GM19023 (cell line): Measurements from ENCODE around the gene INKA2.

Experiments
- ATAC-seq: cut with Tn5 transposase; IDR thresholded peaks from one replicate; pipeline ENCODE4 v1.9.1; 2021; ENCODE audit warnings: mild to moderate bottlenecking, moderate library complexity; ENCODE audit not compliant: unreplicated experiment

The INKA2 gene

DNA sequence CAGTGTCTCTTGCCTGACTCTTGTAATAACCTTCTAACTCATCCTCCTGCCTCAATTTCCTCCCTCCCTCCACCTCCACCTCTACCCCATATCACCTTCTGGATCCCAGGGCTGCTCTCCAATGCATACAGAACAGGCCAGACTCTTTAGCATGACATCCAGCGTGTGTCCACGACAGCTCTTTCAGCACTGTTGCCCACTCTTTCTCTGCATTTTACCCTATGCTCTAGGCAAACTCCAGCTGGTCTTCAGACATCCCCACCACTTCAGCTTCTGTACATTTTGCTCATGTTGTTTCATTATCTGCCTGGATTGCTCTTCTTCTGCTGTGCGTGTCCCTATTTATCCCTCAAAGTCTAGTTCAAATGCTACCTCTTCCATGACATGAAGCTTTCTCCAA, 4.8 kb downstream of the INKA2 start:
- ATAC-seq: no peak

DNA sequence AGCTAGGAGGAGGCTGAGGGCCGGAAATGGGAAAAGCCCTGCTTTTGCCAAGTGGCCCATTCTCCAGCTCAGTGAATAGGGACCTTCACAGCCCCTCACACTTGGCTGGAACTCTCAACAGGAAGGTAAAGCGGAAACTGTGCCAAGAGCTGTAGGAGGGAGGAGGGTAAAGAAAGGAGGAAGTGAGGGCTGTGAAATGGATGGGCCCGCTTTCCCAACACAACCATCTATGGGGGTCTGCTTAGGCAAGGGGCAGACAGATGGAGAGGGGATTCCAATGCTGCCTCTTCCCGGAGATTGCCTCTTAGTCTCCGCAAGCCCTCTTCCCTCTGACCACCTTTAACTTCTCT, 5.2 kb downstream of the INKA2 start:
- no peak for ATAC-seq

DNA sequence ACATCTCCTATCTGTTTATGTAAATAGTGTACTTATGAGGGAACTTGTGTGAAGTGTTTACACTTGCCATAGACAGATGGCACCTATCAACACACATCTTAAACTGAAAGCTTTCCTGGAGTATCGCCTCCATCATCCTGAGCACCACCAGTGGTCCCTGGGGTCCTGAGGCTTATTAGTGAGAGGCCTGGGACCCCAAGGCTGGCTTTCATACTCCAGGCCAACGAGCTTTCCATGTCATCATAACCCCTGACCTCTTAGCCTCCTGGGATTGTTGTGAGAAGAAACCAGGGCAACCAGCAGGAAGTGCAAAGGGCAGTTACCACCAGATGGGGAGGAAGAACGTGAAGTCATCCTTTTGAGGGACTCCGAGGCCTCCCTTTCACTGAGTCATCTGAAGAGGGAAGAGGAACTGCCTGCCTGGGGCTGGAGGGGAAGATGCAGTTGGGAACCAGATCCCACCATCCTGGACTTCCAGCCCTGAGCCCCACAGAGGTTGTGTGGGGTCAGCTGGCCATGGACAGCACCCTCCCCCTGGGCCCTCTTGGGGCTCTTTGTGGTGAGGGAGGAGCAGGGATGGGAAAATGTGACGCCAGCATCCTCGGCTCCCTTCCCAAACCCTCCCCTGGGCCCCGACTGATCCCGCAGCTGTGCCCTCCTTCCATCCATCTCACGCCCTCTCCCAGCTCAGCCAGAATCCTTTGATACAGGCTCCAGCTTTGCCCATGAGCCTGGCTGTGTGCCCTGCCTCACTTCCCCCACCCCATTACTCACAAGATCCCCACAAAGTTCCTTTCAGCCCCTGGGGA, 5.8 kb downstream of the INKA2 start:
- no peak for ATAC-seq

DNA sequence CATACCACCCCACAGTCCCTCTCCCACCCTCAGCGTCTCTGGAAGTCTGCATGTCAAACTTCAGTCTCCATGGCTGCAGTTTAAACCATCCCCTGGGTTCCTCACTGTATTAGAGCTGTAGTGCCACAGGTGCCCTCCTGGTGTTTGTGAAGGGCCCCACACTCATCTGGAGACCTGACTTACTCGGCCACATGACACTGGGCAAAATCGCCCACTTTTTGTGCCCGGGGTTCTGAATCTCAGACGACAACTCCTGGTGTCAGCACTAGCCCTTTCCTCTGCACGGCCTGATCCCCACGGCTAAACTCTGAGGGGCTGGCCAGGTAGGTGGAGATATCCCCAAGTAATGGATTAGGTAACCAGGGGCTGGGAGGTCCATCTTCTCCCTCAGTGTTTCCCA, 6.5 kb downstream of the INKA2 start:
- ATAC-seq: no peak

DNA sequence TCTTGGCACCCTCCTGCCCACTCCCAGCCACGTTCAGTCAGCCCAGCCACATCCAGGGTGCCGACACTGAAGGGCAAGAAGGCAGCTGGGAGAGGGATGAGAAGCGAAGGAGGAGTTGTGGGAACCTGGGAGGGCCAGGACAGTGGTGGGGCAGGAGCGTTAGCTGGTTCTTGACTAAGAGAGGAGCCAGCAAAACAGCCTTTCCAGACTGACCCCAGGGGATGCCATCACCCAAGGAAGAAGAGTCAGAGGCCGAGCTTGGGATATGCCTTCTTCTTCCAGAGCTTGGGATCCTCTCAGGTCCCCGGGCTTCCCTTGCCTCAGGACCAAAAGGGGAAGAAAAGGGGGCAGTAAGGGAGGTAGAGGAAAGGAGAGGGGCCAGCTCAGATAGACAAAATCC, 7.2 kb downstream of the INKA2 start:
- ATAC-seq: no peak

DNA sequence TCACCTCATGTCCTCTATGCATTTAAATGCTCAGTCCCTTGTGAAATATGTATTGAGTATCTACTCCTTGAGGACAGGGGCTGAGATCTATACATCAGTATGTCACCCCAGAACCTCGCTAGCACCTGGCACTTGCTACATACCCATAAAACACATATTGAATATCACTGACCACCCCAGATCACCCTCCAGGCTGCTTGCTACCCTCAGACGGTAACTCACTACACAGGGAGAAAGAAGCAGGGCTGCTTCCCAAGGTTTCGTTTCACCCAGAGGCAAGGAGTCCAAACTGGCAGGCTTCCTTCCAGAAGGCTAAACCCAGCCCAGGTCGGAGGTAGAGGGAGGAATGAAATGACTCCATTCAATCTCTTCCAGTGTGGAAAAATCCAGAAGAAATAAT, 8.5 kb downstream of the INKA2 start:
- ATAC-seq: no peak

DNA sequence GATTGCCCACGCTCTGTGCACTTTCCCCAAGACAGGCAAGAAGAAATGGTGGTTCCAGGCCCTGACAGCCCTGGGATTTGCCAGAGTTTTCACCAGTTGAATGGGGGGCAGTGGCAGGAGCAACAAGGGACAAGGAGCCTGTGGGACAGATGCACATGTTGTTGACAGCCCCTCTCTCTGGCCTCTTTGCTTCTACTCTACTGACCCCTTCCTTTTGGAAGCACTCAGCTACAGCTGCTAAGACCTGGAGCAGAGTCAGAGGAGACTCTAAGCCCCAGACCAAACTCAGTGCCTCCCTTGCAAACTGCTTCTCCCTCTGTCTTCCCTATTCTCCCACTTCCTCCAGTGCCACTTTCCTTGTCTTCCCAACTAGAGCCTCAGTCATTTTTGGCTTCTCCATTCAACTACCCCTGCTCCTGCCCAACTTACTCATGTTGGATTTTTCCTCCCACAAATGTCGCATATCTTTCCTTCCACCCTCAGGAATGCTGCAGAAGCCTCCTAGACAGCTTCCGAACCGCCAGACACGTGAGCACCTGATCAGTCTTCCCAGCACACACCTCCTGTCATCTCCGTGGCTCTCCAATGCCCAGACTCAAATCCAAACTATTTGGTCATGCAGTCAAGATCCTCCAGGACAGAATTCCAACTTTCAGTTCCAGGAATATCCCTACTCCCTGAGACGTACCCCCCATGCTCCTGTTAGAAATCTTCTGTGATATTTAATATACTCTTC, 9.1 kb downstream of the INKA2 start:
- ATAC-seq: no peak

DNA sequence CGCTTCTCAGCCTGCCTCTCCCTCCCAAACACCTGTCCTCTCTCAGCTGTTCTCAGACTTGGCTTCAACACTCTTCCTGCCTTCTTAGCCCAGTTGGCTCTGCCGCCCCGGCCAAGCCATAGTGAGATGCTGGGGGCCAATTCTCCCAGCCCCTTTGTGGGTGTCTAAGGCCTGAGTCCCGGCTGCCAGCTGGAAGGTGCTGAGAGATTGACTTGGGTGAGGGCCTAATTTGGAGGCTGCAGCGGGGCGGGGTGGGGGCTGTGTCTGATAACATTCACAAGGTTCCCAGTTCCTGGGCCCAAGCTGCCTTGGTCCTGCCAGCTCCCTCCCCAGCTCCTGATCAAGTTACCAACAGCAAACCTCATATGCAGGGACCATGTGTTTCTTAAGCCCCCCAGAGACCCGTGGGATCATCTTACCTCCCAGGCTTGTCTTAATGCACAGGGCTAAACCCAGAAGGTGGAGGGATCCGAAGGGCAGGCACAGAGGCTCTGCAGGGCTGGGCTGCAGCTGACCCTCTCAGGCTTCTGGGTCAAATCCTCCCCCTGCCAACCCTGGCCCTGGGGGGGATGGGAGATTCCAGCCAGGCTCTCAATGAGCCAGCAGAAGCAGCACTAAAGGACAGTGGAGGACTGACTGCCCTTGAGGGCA, 9.8 kb downstream of the INKA2 start:
- ATAC-seq: no peak

DNA sequence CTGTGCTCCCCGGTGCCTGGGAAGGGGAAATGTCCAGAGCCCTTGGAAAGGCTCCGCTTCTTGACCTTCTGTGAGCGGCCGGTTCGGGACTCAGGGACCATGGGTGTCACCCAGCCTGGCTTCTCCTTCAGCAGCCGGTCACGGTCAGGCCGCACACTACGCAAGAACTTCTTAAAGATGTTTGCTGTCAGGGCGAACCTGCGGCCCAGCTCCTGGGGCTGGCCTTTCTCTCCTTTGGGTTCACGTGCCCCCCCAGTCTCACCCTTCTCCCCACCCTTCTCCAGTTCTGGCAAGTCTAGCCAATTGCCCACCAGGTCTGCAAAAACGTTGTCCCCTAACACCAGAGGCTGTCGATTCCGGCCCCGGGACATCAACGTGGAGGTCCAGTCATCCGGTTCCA, 12.1 kb downstream of the INKA2 start:
- no peak for ATAC-seq

DNA sequence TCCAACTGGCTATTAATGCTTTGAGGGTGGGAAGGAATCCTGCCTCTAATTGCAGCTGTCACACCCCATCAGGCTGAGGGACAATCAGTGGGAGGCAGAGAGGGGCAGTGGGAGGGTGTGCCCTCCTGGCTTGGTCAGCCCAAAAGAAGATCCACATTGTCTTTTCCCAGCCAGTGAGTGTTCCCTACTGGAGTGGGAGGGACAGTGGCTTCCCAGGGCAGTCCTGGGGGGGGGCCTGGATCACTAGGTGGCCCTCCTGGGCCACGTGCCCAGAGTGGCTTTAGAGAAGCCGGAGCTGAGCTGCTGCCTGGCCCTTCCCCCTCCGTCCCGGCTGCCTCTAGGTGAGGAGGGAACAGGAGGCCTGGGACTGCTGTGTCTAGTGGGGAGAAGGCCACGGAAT, 14.0 kb downstream of the INKA2 start:
- ATAC-seq: no peak

DNA sequence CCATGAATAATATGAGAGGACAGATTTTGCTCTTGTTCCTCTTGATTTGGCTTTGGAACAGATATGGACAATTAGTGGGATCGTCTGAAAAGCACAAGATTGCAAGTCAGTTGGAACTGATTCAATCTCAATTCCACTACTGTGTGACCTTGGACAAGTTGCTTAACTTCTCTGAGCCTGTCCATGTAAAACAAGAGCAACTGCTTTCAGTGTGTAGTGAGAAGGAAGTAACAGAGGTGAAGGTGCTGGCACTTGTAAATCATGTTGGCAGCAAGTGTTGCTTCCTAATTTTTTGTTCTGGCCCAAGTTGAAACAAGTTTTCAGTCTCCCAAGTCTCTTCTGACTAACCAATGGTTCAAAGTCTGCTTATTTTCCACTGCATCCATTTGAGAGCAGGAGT, 15.3 kb downstream of the INKA2 start:
- no peak for ATAC-seq

DNA sequence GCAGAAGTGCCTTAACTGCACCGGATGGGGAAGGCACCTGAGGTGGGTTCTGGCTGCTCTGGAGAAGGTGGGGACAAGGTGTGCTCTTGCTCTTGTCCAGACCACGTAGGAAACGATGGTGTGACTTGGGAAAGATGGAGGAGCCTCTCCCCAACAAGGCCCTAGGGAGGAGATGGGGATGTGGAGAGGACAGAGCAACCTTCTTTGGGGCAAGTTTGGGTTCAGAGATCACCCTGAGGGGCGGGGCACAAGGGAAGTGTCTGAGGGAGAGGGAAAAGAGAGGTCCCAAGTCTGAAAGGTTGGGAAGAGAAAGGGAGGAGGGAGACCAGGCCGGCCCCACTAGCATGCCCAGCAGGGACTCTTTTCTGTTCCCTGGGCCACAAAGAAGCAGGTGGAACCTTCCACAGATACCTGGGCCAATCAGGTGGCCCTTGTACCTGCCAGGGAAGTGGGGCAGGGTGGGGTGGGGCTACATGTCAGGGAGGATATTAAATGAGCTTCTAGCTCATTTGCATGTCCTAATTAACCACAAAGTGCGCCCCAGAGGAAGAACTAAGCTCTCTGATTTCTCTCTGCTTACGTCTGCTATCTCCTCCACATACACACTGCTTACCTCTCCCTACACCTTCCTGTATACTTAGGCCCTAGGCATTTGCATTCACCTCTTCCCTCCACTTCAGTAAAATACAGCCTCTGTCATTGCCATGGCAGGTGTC, 15.9 kb downstream of the INKA2 start:
- no peak for ATAC-seq

DNA sequence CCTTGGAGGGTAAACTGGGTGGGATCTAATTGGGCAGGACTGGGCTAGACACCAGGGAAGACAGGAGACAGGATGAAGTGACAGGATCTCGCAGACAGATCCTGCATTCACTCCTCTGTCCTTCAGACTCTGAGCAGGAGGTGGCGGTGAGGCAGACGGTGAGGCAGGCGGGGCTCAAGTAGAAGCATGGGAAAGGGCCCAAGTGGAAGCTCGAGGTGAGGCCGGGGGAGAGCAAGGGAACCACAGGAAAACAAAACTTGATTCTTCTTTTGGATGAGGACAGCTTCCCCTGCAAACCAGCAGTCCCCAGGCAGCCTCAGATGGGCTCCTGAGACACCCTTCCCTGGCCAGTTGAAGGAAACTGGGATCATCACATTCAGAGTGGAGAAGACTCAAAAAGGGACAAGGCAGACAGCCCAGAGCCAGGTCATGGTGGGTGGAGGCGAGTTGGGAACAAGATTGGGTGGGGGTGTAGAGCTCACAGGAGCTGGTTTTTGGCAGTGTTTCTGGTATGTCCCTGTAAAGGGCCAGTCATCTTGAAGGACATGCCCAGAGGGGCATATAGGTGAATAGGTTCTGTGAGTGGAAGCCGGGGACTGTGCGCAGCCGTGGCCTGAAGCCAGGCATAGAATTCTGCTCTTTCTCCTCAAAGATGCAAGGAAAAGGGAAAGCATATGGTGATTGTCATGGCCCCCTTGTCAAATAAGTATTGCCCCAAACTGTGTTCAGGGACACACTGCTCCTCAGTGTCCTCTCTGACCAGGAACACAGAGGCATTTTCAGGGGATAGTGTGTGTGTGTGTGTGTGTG, 18.0 kb downstream of the INKA2 start:
- ATAC-seq: no peak

DNA sequence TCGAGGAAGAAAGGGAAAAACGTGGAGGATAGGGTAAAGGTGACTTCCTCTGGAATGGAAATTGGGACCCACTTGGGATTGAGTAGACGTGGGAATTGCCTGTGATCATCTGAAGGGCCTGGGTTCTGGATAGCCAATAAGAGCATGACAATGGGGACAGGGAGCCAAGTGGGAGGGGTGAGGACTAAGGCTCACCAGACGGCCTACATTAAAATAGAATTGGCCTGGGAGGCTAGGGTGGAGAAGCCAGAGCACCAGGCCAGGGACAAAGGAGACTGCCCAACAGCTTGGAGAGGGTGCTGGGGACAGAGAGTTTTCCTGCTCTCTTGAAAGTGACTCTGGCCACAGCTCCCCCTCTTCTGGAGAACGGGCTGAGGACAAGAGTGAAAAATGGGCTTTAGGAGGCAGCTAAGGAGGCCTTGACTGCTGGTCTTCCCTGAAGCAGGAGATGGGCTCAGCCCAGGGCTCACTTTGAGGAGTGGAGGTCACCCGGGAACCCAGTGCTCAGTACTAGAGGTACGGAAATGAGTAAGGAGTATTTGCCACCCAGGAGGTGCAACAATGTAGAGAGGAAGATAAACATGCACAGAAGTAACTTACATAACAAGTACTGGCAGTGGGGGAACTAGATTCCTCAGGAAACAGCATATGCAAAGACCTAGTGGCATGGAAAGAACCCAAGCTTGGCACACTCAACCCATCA, 18.8 kb downstream of the INKA2 start:
- no peak for ATAC-seq

DNA sequence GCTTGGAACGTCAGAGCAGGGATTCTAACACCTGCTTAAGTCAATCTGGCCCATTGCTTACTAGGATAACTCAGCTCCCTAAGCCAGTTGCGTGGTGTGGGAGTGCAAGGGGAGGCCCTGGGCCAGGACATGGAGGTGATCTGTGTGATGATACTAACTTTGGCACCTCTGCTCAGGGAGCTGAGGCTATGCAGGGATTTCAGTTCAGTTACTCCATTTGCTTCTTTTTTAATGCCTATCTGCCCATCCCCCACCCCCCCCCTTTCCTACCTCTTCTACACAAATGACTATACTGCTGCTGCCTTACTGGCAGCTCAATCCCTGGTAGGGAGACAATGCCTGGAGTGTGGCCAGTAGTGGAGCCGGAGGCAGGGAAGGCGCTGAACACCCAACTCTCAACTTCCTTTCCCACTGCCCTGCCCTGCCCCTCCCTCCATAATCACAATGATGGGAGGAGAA, 19.5 kb downstream of the INKA2 start:
- ATAC-seq: no peak

DNA sequence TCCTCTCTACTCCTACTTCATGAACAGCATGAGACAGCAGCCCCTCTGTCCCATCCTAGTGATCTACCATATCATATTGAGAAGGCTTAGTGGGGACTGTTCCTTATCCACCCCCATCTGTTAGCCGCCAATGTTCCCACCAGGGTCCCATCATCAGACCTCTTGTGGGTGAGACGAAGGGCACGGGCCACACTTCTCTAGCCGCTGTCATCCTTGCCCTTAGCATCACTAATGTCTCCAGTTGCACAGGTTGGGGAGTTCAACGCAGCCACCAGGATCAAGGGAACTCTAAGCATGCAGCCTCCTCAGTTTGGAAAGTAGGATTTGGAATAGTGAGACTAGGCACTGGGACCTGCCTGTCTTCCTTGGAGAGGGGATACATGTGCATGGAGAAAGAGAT, 20.1 kb downstream of the INKA2 start:
- no peak for ATAC-seq

DNA sequence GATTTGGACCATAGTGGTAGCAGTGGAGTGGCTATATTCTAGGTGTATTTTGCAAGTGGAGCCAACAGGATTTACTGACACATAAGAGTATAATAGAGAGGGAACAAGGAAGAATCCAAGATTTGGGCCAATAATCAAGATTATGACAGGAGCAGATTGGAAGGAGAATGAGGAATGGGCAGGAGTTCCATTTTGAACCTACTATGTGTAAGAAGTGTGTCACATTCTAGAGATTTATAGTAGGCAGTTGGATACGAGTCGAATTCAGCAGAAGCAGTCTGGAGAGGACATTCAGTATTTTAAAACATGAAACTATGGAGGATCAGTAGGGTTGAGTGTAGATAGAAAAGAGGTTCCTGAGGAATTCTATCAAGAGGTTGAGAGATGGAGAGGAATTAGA, 21.7 kb downstream of the INKA2 start:
- ATAC-seq: no peak

DNA sequence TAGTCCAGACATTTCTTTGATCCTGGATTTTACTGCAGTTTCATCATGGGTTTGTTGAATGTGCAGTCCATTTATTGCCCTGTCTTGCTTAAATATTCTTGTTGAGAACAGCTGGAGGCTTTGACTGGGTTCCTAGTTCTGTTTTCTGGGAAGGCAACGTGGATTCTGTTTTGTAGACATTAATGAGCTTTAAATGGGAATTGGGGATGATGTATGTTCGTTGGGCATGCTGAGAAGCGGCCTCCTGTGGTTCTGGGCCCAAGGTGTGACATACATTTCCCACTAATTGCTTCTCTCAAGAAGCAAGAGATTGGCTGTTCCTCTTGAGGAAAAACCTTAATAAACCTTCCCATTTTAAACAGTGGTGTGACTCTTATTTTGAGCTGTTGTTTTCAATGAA, 22.9 kb downstream of the INKA2 start:
- ATAC-seq: no peak

DNA sequence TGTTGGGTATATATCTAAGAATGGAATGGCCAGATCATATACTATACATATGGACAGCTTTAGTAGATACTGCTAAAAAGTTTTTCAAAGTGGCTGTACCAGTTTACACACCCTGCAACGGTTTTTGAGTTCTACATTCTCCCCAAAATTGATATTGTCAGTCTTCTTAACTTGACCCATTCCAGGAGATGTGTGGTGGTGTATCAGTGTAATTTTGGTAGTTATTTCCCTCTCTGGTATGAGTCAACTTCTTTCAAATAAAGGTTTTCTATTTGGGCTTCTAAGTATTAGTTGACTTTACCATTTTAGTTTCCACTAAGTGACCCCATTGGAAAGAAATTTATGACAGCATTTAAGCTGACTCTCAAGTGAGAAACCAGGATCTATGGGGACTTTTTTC, 29.2 kb downstream of the INKA2 start:
- no peak for ATAC-seq

DNA sequence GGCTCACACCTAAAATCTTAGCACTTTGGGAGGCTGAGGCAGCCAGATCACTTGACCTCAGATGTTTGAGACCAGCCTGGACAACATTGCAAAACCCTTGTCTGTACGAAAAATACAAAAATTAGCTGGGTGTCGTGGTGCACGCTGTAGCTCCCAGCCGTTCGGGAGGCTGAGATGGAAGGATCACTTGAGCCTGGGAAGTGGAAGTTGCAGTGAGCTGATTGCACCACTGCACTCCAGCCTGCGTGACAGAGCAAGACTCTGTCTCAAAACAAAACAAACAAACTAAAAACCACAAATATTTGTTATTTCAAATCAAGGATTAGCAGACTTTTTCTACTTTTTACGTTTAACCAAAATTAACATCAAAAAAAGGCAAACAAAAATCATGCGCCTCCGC, 31.3 kb downstream of the INKA2 start:
- no peak for ATAC-seq
